Stimulated activated naive CD4-positive, alpha-beta T cell (primary cell): ENCODE measurements around the gene ASMT.
"Not testable (repeated sequence)": the region's sequence is repeated elsewhere in the genome, so short reads cannot be mapped to it uniquely, and the experiment has no call there.

Experiments used
- DNase-seq, 6 experiments: peaks; one replicate each; lab custom pipeline; 2025; lab: John Stamatoyannopoulos, UW

The ASMT gene

DNA sequence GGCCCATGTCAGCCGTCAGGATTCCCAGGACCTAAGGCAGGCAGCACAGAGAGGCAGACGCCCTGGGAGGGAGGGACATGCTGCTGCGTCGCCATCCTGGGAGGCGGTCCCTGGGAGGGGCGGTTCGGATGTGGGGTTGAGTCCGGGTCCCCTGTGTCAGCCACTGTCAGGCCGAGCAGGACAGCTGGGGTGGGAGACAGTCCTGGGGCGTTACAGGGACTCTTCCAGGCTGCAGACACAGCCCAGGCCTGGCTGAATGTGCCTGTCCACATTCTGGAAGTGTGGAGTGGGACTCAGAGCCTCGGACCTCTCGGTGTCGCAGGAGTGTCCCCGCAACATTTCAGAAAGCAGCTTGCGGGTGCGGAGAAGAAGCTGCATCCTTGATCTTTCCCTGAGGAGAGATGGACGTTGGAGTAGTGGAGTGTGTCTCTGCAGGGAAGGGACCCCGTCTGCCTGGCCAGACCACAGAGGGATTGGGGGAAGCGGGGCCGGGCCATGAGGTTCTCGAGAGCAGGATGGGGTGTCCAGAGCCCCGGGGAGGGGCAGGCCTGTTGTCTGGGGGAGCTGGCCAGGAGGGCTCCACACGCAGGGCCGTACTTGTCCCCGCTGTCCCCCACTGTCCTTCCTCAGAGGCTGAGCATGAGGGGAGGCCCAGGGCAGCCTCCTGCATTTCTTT is 17.4 kb upstream of the ASMT start:
- no peak for DNase-seq

DNA sequence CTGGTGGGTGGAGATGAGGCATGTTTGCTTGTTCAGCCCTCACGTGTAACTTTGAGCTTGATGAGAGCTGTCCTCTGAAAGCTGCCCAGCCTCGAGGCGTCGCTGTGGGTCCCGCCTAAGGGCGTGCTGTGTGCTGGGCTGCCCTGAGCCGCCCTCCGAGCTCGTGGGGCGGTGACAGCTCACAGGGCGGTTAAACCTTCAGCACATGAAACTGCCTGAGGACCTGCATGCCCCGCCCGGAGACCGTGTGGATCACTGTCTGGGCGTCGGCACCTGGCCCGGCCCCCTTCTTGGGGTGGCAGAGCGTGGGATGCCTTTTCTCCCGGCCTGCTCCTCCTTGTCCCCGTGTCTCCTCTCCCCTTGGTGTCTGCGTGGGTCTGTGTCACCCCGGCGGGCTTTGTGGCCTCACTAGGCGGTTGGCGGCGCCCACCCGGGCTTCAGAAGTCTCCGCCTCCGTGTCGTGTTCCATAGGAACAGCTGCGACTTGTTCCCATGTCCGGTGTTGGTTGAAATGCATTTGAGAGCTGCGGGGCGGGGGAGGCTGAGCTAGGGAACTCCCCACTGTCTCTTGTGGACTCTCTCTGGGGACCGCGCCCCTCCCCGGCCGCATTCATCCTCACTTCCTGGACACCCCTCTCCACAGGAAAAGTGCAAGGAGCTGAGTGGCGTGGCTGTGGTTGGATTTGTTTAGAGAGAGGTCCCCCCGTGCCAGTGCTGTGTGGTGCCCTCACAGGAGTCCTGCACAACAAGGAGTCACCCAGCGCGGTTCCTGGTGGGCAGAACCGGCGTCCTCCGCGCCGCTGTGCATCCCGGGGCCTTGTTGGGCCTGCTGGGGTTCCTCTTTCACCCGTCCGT is 16.6 kb upstream of the ASMT start:
- no peak for DNase-seq

DNA sequence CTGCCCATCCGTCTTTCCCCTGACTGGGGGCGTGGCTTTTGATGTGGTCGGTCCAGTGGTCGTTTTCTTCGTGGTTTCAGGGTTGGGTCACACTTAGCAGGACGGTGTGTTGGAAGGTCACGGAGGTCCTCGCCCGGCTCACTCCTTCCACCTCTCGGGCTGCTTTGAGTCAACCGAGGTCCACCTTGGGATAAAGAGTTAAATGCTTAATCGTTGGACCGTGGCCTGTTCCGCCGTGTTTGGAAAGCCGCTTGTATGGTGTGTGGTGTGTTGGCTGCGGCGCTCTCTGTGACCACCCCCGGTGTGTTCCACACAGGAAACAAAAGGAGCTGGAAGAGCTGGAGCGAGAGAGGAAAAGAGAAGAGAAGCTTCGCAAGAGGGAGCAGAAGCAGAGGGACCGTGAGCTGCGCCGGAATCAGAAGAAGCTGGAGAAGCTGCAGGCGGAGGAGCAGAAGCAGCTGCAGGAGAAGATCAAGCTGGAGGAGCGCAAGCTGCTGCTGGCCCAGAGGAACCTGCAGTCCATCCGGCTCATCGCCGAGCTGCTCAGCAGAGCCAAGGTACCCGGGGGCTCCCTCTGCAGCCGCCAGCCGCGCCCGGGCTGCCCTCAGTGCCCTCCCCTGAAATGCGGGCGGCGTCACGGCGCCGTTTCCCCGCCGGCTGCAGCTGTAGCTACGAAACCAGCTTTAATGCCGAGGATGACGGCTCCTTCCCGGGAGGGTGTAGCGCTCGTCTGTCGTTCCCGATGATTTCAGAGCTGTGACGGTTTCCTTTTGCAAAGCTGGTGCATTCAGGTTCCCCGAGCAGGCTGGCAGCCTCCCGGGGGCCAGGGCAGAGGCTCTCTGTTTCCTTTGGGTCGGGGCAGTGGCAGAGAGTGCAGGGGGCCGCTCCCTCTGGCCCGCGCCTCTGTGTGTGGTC is 15.7 kb upstream of the ASMT start:
- no peak for DNase-seq

DNA sequence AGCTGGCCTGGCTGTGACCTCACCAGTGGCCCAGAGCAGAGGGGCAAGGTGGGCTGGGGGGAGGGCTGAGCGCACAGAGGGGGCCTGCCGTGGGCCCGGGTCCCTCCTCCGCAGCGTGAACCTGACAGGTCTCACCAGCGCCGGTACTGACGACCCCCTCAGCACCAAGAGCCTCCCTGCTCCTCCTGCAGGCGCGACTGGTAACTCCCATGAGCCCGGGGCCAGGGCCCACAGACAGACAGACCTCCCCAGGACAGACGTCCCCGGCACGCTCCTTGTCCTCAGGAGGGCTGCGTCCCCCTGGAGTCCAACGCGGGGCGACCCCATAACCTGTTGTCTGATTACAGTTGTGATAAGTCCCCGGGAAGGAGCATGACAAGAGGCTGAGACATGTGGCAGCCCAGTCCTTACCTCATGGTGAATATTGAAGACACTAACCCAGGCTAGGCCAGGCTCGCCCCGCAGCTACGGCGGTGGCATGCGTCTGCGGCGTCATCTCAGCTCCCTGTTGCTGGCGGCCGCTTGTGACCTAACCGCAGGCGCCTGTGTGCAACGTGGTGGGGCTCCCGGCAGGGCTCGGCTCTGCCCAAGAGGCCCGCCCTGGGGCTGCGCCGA is 15.0 kb upstream of the ASMT start:
- DNase-seq = no peak

DNA sequence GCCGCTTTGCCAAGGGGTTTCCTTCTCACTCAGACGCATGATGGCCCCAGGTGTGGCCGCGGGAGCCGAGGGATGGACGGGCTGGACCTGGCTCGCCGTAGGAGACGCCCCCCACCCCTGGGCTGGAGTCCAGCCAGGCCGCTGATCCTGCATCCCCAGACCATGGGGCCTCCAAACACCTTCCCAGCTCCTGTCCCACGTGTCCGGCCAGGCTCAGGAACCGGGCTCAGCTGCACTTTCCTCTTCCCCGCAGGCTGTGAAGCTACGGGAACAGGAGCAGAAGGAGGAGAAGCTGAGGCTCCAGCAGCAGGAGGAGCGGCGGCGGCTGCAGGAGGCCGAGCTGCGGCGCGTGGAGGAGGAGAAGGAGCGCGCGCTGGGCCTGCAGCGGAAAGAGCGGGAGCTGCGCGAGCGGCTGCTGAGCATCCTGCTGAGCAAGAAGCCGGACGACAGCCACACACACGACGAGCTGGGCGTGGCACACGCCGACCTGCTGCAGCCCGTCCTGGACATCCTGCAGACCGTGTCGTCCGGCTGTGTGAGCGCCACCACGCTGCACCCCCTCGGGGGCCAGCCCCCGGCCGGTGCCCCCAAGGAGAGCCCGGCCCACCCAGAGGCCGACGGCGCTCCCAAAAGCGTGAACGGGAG is 14.3 kb upstream of the ASMT start:
- DNase-seq = no peak

DNA sequence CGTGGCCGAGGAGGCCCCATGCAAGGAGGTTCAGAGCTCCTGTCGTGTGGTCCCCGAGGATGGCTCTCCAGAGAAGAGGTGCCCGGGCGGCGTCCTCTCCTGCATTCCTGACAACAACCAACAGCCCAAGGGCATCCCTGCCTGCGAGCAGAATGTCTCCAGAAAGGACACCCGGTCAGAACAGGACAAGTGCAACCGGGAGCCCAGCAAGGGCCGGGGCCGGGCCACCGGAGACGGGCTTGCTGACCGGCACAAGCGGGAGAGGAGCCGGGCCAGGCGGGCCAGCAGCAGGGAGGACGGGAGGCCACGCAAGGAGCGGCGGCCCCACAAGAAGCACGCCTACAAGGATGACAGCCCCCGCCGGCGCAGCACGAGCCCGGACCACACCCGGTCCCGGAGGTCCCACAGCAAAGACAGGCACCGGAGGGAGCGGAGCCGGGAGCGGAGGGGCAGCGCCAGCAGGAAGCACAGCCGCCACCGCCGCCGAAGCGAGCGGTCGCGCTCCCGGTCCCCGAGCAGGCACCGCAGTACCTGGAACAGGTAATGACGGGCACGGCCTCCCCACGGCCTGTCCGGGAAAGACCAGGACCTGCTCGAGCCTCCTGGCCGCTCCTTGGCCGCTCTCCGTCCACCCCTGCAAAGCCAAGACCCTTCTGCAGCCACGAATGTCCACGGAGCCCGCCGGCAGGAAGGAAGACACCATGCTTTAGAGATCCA is 13.7 kb upstream of the ASMT start:
- no peak for DNase-seq

DNA sequence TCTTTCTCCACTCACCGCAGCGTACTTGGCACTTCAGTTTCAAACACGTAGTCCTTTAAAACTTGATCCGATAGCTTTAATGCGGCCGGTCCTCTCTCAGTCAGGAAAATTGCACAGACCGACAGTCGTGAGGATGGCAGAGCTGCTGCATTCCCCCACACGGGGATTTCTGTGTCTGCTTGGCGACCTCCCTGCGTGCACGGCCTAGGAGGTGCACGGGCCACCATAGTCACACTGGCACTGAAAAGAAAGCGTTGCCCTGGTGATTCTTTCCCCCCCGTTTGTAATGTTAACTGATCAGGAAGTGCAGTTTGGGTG is 13.1 kb upstream of the ASMT start:
- no peak for DNase-seq

DNA sequence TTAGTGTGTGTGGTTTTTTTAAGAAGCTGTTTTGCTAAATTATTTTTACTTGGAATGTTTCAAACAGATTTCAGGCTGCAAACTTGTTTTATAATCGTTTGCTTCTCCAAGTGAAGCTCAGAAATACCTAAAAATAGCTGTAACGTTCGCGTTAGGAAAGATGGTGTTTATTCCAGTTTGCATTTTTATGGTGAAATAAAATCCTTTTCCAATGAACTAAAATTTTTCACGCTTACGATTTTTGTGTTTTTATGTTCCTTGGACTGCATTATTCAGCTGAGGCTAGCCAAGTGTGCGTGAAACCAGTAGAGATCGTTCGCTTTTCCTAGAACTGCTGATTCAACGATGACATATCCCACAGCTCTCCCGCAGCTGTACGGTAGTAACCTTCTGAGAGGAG is 12.6 kb upstream of the ASMT start:
- DNase-seq = no peak

DNA sequence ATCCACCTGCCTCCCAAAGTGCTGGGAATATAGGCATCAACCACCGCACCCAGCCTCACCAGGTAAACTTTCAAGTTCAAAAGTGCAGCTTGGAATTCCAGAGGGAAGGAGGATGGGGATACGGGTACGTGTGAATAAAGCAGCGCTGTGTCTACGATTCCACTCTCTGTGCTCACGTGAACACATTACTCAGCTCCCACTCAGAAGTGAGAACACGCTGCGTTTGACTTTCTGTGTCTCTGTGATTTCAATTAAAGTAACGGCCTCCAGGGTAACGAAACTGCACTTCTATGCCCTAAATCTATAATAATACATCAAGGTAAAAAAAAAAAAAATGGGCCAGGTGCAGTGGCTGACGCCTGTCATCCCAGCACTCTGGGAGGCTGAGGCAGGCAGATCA is 8.4 kb upstream of the ASMT start:
- no peak for DNase-seq

DNA sequence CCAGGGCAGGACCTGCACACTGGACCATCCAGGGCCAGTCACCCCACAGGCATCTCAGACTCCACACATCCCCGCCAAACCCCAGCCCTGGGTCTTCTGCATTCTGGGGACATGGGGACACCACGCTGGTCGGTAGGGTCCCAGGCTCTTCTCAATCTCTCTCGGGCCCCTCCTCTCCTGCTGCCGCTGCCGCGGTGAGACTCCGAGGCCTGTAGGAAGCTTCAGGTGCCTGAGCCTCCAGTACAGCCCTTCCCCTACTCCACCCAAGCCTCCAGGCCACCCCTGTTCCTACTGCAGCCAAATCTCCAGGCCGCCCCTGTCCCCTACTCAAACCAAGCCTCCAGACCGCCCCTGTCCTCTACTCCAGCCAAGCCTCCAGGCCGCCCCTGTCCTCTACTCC is 5.5 kb upstream of the ASMT start:
- DNase-seq = no peak

DNA sequence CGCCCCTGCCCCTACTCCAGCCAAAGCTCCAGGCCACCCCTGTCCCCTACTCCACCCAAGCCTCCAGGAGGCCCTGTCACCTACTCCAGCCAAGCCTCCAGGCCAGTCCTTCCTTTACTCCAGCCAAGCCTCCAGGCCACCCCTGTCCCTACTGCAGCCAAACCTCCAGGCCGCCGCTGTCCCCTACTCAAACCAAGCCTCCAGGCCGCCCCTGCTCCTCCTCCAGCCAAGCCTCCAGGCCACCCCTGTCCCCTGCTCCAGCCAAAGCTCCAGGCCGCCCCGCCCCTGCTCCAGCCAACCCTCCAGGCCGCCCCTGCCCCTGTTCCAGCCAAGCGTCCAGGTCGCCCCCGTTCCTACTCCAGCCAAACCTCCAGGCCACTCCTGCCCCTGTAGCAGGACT is 5.1 kb upstream of the ASMT start:
- no peak for DNase-seq

DNA sequence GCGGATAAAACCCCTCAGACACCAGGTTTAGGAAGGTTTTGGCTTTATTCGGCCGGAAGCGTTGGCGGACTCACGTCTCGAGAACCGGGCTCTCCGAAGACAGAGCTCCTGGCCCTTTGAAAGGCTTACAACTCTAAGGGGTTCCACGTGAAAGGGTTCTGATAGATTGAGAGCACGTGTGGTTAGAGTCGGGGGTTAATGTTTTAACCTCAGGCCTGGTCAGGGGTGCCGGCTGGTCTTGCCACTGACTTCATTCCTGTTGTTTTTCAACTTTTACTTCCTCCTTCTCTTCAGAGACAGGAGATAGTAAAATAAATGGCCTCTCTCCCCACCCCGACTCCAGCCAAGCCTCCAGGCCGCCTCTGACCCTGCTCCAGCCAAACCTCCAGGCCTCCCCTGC is 4.7 kb upstream of the ASMT start:
- DNase-seq = no peak

DNA sequence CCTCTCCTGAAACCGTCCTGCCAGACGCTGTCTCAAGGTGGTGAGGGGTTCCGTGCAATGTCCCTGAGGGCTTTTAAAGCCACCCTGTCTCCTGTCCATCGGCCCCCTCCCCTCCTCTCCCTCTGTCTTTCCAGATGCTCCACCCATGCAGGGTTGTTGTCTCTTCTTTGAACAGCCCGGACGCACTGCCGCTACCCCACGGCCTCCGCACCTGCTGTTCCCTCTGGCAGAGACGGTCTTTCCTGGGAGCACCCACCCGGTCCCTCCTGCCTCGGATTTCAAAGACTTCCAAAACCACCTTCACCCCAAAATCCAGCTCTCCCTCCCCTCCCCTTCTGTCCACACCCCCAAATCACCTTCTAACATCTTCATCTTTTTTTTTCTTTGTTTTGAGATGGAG is 4.1 kb upstream of the ASMT start:
- DNase-seq = no peak

DNA sequence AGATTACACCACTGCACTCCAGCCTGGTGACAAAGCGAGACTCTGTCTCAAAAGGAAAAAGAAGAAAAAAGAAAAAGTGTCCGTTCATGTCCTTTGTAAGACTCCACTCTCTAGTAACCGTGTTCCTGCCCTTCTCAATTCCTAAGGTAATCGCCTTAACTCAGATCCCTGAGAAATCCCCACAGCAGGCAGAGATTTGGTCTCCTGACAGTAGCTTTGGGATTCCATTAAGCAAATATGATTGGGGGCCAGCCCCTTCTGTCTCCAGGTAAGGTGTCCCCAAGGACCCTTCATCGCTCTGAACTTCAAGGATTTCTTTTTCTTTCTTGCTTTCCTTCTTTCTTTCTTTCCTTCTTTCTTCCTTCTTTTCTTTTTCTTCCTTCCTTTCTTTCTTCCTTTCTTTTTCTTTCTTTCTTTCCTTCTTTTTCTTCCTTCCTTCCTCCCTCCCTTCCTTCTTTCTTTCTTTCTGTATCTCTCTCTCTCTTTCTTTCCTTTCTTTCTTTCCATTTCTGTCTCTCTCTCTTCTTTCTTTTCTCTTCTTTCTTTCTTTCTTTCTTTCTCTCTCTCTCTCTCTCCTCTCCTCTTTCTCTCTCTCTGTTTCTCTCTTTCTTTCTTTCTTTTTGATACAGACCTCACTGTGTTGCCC is 2.1 kb upstream of the ASMT start:
- no peak for DNase-seq

DNA sequence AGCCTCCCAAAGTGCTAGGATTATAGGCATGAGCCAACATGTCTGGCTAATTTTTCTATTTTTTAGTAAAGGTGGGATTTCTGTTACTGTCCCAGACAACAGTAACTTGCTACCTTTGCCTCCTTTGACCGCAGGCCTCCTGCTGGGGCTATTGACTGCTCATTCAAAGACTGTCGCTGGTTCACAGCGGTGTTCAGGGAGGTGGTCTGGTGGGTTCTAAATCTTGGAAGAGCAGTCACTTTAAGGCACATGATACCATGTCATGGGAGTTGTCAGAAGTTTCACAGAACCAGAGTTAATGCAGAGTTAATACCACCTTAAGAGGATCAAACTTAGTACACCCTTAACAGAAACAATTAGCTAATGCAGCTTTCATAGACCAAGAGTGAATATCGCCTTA is 3.8 kb downstream of the ASMT start:
- no peak for DNase-seq

DNA sequence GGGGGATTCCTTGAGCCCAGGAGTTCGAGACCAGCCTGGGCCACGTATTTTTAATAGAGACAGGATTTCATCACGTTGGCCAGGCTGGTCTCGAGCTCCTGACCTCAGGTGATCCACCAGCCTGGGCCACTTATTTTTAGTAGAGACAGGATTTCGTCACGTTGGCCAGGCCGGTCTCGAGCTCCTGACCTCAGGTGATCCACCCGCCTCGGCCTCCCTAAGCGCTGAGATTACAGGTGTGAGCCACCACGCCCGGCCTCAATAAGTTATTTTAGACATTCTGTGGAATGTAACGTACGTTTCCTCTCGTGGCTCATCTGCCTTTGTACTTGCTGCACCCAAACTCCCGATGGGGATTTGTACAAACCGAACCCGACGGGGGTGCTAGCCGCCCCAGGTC is 8.8 kb downstream of the ASMT start:
- DNase-seq = no peak

DNA sequence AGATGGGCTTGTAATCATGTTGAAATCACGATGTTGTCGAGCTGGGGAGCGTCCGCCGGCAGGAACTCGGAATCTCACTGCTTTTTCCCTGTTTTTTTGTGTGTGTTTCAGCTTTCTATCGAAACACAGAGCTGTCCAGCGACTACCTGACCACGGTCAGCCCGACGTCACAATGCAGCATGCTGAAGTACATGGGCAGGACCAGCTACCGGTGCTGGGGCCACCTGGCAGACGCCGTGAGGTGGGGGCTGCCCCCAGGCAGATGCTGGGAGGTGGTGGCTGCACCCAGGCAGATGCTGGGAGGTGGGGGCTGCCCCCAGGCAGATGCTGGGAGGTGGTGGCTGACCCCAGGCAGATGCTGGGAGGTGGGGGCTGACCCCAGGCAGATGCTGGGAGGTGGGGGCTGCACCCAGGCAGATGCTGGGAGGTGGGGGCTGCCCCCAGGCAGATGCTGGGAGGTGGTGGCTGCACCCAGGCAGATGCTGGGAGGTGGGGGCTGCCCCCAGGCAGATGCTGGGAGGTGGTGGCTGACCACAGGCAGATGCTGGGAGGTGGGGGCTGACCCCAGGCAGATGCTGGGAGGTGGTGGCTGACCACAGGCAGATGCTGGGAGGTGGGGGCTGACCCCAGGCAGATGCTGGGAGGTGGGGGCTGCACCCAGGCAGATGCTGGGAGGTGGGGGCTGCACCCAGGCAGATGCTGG is 9.4 kb downstream of the ASMT start:
- DNase-seq = not testable (repeated sequence)

DNA sequence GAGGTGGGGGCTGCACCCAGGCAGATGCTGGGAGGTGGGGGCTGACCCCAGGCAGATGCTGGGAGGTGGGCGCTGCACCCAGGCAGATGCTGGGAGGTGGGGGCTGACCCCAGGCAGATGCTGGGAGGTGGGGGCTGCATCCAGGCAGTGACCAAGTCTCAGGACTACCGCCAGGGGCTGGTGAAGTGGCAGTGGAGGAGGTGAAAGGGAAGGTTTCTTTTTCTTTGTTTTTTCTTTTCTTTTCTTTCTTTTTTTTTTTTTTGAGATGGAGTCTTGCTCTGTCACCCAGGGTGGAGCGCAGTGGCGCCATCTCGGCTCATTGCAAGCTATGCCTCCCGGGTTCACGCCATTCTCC is 10.0 kb downstream of the ASMT start:
- not testable (repeated sequence) for DNase-seq

DNA sequence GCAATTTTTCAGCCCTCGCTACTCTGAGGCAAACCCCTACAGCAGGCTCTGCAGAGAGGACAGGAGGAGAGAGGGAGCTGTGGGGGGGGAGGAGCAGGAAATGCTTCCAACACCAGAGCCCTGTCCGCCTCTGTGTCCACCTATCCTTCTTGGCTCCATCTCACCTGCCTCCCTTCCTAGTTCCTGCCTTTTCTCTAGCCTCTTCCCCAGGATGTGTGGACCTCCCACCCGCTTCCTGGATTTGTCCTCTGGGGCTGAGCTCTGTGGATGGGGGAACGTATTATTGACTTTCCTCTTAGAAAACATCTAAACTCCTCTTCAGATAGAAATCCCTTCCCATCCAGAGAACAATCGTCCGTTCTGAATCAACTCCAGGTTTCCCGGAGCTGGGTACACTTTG is 14.4 kb downstream of the ASMT start:
- DNase-seq = no peak

DNA sequence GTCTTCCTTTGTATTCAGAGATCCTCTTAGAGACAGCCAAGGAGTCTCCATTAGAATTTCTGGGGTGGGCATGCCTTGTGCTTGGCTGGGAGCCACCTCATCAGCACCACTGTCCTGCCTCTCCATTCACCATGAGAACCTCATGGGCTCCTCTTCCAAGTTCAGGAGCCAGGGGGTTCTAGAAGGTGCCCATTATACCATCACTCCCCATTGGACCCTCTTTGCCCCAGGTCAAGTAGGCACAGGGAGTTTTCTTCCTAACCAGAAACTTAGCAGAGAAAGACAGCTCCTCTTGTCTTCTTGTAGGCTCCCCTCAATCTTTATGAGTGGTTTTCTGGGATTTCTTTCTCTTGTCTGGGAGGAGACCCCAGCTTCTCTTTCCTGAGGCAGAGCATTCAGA is 31.1 kb downstream of the ASMT start:
- DNase-seq = no peak
